OCI-LY3 (cell line): ENCODE results near the gene CRYBB2.

ENCODE experiments used
- H2AFZ ChIP-seq: fragments of 200-600, 300-600 bp; shearing (Covaris generic); 2 replicates; pipeline ENCODE4 v1.6.0; 2014; ENCODE audit warnings: antibody characterized with exemption, low read depth, low read length
- H3K27ac ChIP-seq: fragments of 200-600, 300-600 bp; sonication (generic); 2 replicates; pipeline ENCODE4 v1.5.1; 2014; ENCODE audit warnings: mild to moderate bottlenecking, low read length, moderate library complexity, mixed read lengths
- H3K27me3 ChIP-seq: fragments of 200-600, 300-600 bp; sonication (generic); 2 replicates; pipeline ENCODE4 v1.6.1; 2014; ENCODE audit warnings: low read depth, low read length, mixed read lengths
- H3K36me3 ChIP-seq: fragments of 200-600, 300-600 bp; sonication (generic); replicated peaks from 2 replicates; pipeline ENCODE3; 2014; ENCODE audit warnings: low read depth, low read length, mixed read lengths
- H3K4me1 ChIP-seq: fragments of 300-600, 200-600 bp; sonication (generic); 2 replicates; pipeline ENCODE4 v1.6.1; 2014; ENCODE audit warnings: low read length, mixed read lengths
- H3K4me2 ChIP-seq: fragments of 200-600, 300-600 bp; sonication (generic); 2 replicates; pipeline ENCODE4 v1.6.1; 2014; ENCODE audit warnings: low read length, mixed read lengths
- H3K4me3 ChIP-seq: fragments of 300-600, 200-600 bp; sonication (generic); 2 replicates; pipeline ENCODE4 v1.5.1; 2014; ENCODE audit warnings: antibody characterized with exemption, mild to moderate bottlenecking, low read length, moderate library complexity
- H3K79me2 ChIP-seq: fragments of 300-600, 200-600 bp; shearing (Covaris generic); 2 replicates; pipeline ENCODE4 v1.6.1; 2014; ENCODE audit warnings: mild to moderate bottlenecking, low read length, mixed read lengths
- H3K9ac ChIP-seq: fragments of 300-600, 200-600 bp; shearing (Covaris generic); 2 replicates; pipeline ENCODE4 v1.6.0; 2014; ENCODE audit warnings: mild to moderate bottlenecking, low read length, moderate library complexity
- H3K9me3 ChIP-seq: fragments of 200-600, 300-600 bp; shearing (Covaris generic); 2 replicates; pipeline ENCODE4 v1.6.1; 2014; ENCODE audit warnings: low read length, mixed read lengths; ENCODE audit not compliant: insufficient read depth
- H4K20me1 ChIP-seq: fragments of 200-600, 300-600 bp; sonication (generic); 2 replicates; pipeline ENCODE4 v1.6.1; 2016; ENCODE audit warnings: low read length, mixed read lengths; ENCODE audit not compliant: insufficient read depth
- CTCF ChIP-seq: fragments of 200-600, 300-600 bp; sonication (generic); IDR thresholded peaks from 2 replicates; pipeline ENCODE4 v1.5.1; 2014; ENCODE audit warnings: antibody characterized with exemption, low read length, low read depth
- EZH2phosphoT487 ChIP-seq: fragments of 200-600 bp; shearing (Covaris generic); IDR thresholded peaks from 2 replicates; pipeline ENCODE4 v1.6.1; 2018; ENCODE audit warnings: antibody characterized with exemption, mixed run types, low read depth

CRYBB2 gene

GRCh38 chr22:25207553-25208157 is 11.8 kb upstream of the CRYBB2 start:
- H3K9ac ChIP-seq: no peak overlapping the region
- no peaks in the 10 kb centered on the region for H3K79me2 ChIP-seq
- H3K4me3 ChIP-seq: no peak overlapping the region
- H4K20me1 ChIP-seq: no peaks in the 10 kb centered on the region
- H3K4me1 ChIP-seq: no peaks in the 10 kb centered on the region
- H3K27ac ChIP-seq: no peak overlapping the region
- H2AFZ ChIP-seq: no peak overlapping the region
- no peak overlapping the region for H3K4me2 ChIP-seq
- no peaks in the 10 kb centered on the region for H3K9me3 ChIP-seq
- H3K27me3 ChIP-seq: peaks cover 2% of the 10 kb centered on the region; the same call in 1 of the 2 replicates
- H3K36me3 ChIP-seq: no peaks in the 10 kb centered on the region
- TF ChIP-seq EZH2phosphoT487 (no peak), CTCF (no peak)

- H3K9ac ChIP-seq: no peak overlapping the region
- H3K4me3 ChIP-seq: no peak overlapping the region
- H3K4me2 ChIP-seq: no peak overlapping the region
- H3K27ac ChIP-seq: no peak overlapping the region
- no peaks in the 10 kb centered on the region for H4K20me1 ChIP-seq
- H3K27me3 ChIP-seq: peaks cover 5% of the 10 kb centered on the region; the same call in 1 of the 2 replicates
- no peaks in the 10 kb centered on the region for H3K9me3 ChIP-seq
- no peak overlapping the region for H2AFZ ChIP-seq
- no peak for TF ChIP-seq EZH2phosphoT487
- no peak for TF ChIP-seq CTCF
- H3K79me2 ChIP-seq: no peaks in the 10 kb centered on the region
- H3K4me1 ChIP-seq: no peaks in the 10 kb centered on the region
- H3K36me3 ChIP-seq: no peaks in the 10 kb centered on the region
Observed at GRCh38 chr22:25208328-25208727, 11.1 kb upstream of the CRYBB2 start.

GRCh38 chr22:25208743-25209505 is 10.5 kb upstream of the CRYBB2 start:
- Histone ChIP-seq H3K27me3 (peaks cover 11% of the 10 kb centered on the region; the same call in 1 of the 2 replicates), H3K9me3 (no peaks in the 10 kb centered on the region), H4K20me1 (no peaks in the 10 kb centered on the region), H3K79me2 (no peaks in the 10 kb centered on the region), H3K4me3 (no peak overlapping the region), H3K4me2 (no peak overlapping the region), H3K4me1 (no peaks in the 10 kb centered on the region), H3K9ac (no peak overlapping the region), H3K36me3 (no peaks in the 10 kb centered on the region), H2AFZ (no peak overlapping the region), H3K27ac (no peak overlapping the region)
- no peak for TF ChIP-seq CTCF
- no peak for TF ChIP-seq EZH2phosphoT487

- H3K4me3 ChIP-seq: no peak overlapping the region
- no peaks in the 10 kb centered on the region for H3K36me3 ChIP-seq
- no peak for TF ChIP-seq CTCF
- H3K4me1 ChIP-seq: no peaks in the 10 kb centered on the region
- no peak overlapping the region for H2AFZ ChIP-seq
- H3K27ac ChIP-seq: no peak overlapping the region
- H3K79me2 ChIP-seq: no peaks in the 10 kb centered on the region
- H3K27me3 ChIP-seq: peaks cover 14% of the 10 kb centered on the region; the same call in 1 of the 2 replicates
- no peaks in the 10 kb centered on the region for H4K20me1 ChIP-seq
- no peak overlapping the region for H3K4me2 ChIP-seq
- H3K9me3 ChIP-seq: no peaks in the 10 kb centered on the region
- H3K9ac ChIP-seq: no peak overlapping the region
Observed at GRCh38 chr22:25210793-25211192, 8.6 kb upstream of the CRYBB2 start.
